Ascending aorta (tissue), 2 donors: ENCODE data around the gene ANKRD11. TPM values are rescaled to one million over a fixed set of nuclear protein-coding genes. Genes with fewer than 3 reads are reported as not detected.
"Not testable (repeated sequence)": the region's sequence is repeated elsewhere in the genome, so short reads cannot be mapped to it uniquely, and the experiment has no call there.

Experiments used
- DNase-seq, 2 donors: peaks; one replicate each; pipeline ENCODE4 v3.0.0-alpha.2; 2019; ENCODE audit warnings: low spot score in 2 of 2
- H3K27ac ChIP-seq, 2 donors: fragments of 200-600 bp; sonication (generic); one replicate each; pipeline ENCODE4 v1.5.1; 2016 to 2017; ENCODE audit warnings: mild to moderate bottlenecking in 1 of 2
- H3K27me3 ChIP-seq: fragments of 200-600 bp; sonication (generic); one replicate; pipeline ENCODE4 v1.5.1; 2017
- H3K36me3 ChIP-seq, 2 donors: fragments of 200-600 bp; sonication (generic); one replicate each; pipeline ENCODE4 v1.5.1; 2016
- H3K4me1 ChIP-seq, 2 donors: fragments of 200-600 bp; sonication (generic); one replicate each; pipeline ENCODE4 v1.5.1; 2016 to 2017; ENCODE audit warnings: mild to moderate bottlenecking in 1 of 2
- H3K4me3 ChIP-seq, 2 donors: fragments of 200-600 bp; sonication (generic); one replicate each; pipeline ENCODE4 v1.5.1; 2016 to 2017; ENCODE audit warnings: mild to moderate bottlenecking in 1 of 2
- H3K9me3 ChIP-seq, 2 donors: fragments of 200-600 bp; sonication (generic); one replicate each; pipeline ENCODE4 v1.5.1; 2016
- CTCF ChIP-seq, 3 experiments: fragments of 200-600 bp in 2 of 3; fragments of 450-650 bp in 1 of 3; sonication (generic) in 2 of 3; IDR thresholded peaks; one replicate each; pipeline ENCODE4 v1.5.1; 2016 to 2019; ENCODE audit warnings: antibody characterized with exemption in 3 of 3, mild to moderate bottlenecking in 1 of 3, moderate library complexity in 1 of 3
- intact Hi-C: fragments of 100-400 bp; cut with DNase I; formaldehyde crosslinking; loops from one replicate; pipeline ENCODE4 v1.15.1; 2023
- total RNA-seq: library from RNA; depleted of rRNA; stranded (reverse); fragments of >200 nt; gene quantifications from one replicate; pipeline ENCODE4 v1.1.0, GENCODE V29; 2016

The ANKRD11 gene
- total RNA-seq, 1 donor from 2014 or later, result 124 TPM

GRCh38 chr16:89385712-89386111, 104.6 kb downstream of the ANKRD11 start:
- peaks cover 4 to 20% of the 10 kb centered on the region in 2 donors for H3K4me1 ChIP-seq

GRCh38 chr16:89384282-89384681, 106.1 kb downstream of the ANKRD11 start:
- Histone ChIP-seq H3K27me3 (no peaks in the 10 kb centered on the region), H3K27ac (no peak overlapping the region), H3K4me3 (no peak overlapping the region), H3K36me3 (no peaks in the 10 kb centered on the region), H3K9me3 (no peaks in the 10 kb centered on the region), H3K4me1 (peaks cover 4 to 20% of the 10 kb centered on the region in 2 donors)
- DNase-seq, result no peak
- TF ChIP-seq CTCF (IDR thresholded peaks at IDR 0.05), result no peak
- intact Hi-C loops, result no loop called here

More at GRCh38 chr16:89385712-89386111, 104.6 kb downstream of the ANKRD11 start:
- no peaks in the 10 kb centered on the region for H3K27me3 ChIP-seq
- no peak for DNase-seq
- no peak overlapping the region for H3K4me3 ChIP-seq
- TF ChIP-seq CTCF (IDR thresholded peaks at IDR 0.05), result no peak
- no peak overlapping the region for H3K27ac ChIP-seq
- no peaks in the 10 kb centered on the region for H3K9me3 ChIP-seq
- intact Hi-C loops, result no loop called here
- no peaks in the 10 kb centered on the region for H3K36me3 ChIP-seq

- DNase-seq, result no peak
- intact Hi-C loops, result no loop called here
- H3K27ac ChIP-seq, result no peak overlapping the region
- no peaks in the 10 kb centered on the region for H3K9me3 ChIP-seq
- no peak for TF ChIP-seq CTCF (IDR thresholded peaks at IDR 0.05)
- no peaks in the 10 kb centered on the region for H3K36me3 ChIP-seq
- peaks cover 12 to 25% of the 10 kb centered on the region in 2 donors for H3K4me1 ChIP-seq
- H3K4me3 ChIP-seq, result no peak overlapping the region
- no peaks in the 10 kb centered on the region for H3K27me3 ChIP-seq
Observed at GRCh38 chr16:89383095-89384003, 107.0 kb downstream of the ANKRD11 start.

- H3K4me1 ChIP-seq, result peaks cover 13 to 25% of the 10 kb centered on the region in 2 donors
- H3K4me3 ChIP-seq, H3K27me3 ChIP-seq, H3K27ac ChIP-seq, DNase-seq, H3K9me3 ChIP-seq, intact Hi-C loops, H3K36me3 ChIP-seq: not testable (repeated sequence)
Observed at GRCh38 chr16:89382555-89382954, 107.8 kb downstream of the ANKRD11 start.

- no peak for DNase-seq
- Histone ChIP-seq H3K9me3 (no peaks in the 10 kb centered on the region), H3K36me3 (no peaks in the 10 kb centered on the region), H3K4me3 (no peak overlapping the region), H3K27ac (no peak overlapping the region), H3K4me1 (peaks cover 13 to 23% of the 10 kb centered on the region in 2 donors), H3K27me3 (no peaks in the 10 kb centered on the region)
- no peak for TF ChIP-seq CTCF (IDR thresholded peaks at IDR 0.05)
- intact Hi-C loops, result no loop called here
Observed at GRCh38 chr16:89381788-89382187, 108.6 kb downstream of the ANKRD11 start.

GRCh38 chr16:89380681-89381080, 109.7 kb downstream of the ANKRD11 start:
- intact Hi-C loops, result no loop called here
- Histone ChIP-seq H3K27me3 (no peaks in the 10 kb centered on the region), H3K9me3 (peaks cover 0 to 4% of the 10 kb centered on the region in 2 donors), H3K36me3 (no peaks in the 10 kb centered on the region), H3K27ac (no peak overlapping the region), H3K4me1 (peaks cover 13 to 20% of the 10 kb centered on the region in 2 donors), H3K4me3 (no peak overlapping the region)
- no peak for DNase-seq
- TF ChIP-seq CTCF (IDR thresholded peaks at IDR 0.05), result no peak
